K562 (cell line): ENCODE results near the gene TAF12. TPM values are rescaled to one million over a fixed set of nuclear protein-coding genes. Genes with fewer than 3 reads are reported as not detected.
A peak's percentile ranks its signal among the peaks of the same experiment; 100 is the strongest.

Source experiments
- CHD1 ChIP-seq: fragments of 200-600 bp; sonication (generic); IDR thresholded peaks from one replicate; pipeline ENCODE4 v1.6.1; 2012; ENCODE audit warnings: mild to moderate bottlenecking, moderate library complexity, low read length, inconsistent platforms
- FOXA3 ChIP-seq, 2 experiments: fragments of 450-650 bp in 1 of 2; sonication (generic) in 1 of 2; formaldehyde crosslinking; IDR thresholded peaks in 1 of 2; conservative IDR thresholded peaks in 1 of 2; 2 replicates each; pipeline versions ENCODE4 v1.4.0 to v1.8.0; 2020 to 2022; ENCODE audit warnings: mild to moderate bottlenecking in 2 of 2, missing genetic modification reagents in 1 of 2
- FOXK2 ChIP-seq, 2 experiments: fragments of 450-650 bp; IDR thresholded peaks in 1 of 2; conservative IDR thresholded peaks in 1 of 2; 2 replicates each; pipeline ENCODE4 v1.6.1; 2016; ENCODE audit warnings: low read depth in 2 of 2, mild to moderate bottlenecking in 1 of 2
- GABPB2 ChIP-seq: fragments of 250-450 bp; sonication (Bioruptor Pico); conservative IDR thresholded peaks from 2 replicates; pipeline ENCODE4 v1.5.1; 2021; ENCODE audit warnings: mild to moderate bottlenecking
- HIVEP1 ChIP-seq: fragments of 250-450 bp; sonication (Bioruptor Pico); IDR thresholded peaks from 2 replicates; pipeline ENCODE4 v1.4.0; 2020; ENCODE audit warnings: mild to moderate bottlenecking
- HOXB6 ChIP-seq: fragments of 250-450 bp; sonication (Bioruptor Pico); IDR thresholded peaks from 2 replicates; pipeline ENCODE4 v1.5.1; 2022; ENCODE audit warnings: mild to moderate bottlenecking, borderline replicate concordance
- PURB ChIP-seq: sonication (generic); formaldehyde crosslinking; IDR thresholded peaks from 2 replicates; pipeline ENCODE4 v1.9.0; 2021; ENCODE audit warnings: low read depth, mild to moderate bottlenecking, missing genetic modification reagents
- PYGO2 ChIP-seq: fragments of 450-650 bp; IDR thresholded peaks from 2 replicates; pipeline ENCODE4 v1.6.1; 2016; ENCODE audit warnings: mild to moderate bottlenecking, missing genetic modification characterization, moderate library complexity, missing compliant biosample characterization
- RFX7 ChIP-seq: fragments of 250-450 bp; sonication (Bioruptor Pico); IDR thresholded peaks from 2 replicates; pipeline ENCODE4 v1.5.1; 2021; ENCODE audit warnings: mild to moderate bottlenecking
- SPI1 ChIP-seq: IDR thresholded peaks from 2 replicates; pipeline ENCODE4 v1.6.1; 2011; ENCODE audit warnings: low read depth, low read length, control low read depth, borderline replicate concordance
- TCF7L2 ChIP-seq: fragments of 150-350 bp; IDR thresholded peaks from 2 replicates; pipeline ENCODE4 v1.6.1; 2016; ENCODE audit warnings: low read depth, mild to moderate bottlenecking, low read length, moderate library complexity
- ZFP36 ChIP-seq: fragments of 150-350 bp; IDR thresholded peaks from 2 replicates; pipeline ENCODE4 v1.6.1; 2018; ENCODE audit warnings: low read length, low read depth; ENCODE audit not compliant: partially characterized antibody
- ZFX ChIP-seq: sonication (generic); formaldehyde crosslinking; IDR thresholded peaks from 2 replicates; pipeline ENCODE4 v1.8.0; 2022; ENCODE audit warnings: mild to moderate bottlenecking, missing genetic modification reagents, moderate library complexity
- ZNF133 ChIP-seq: fragments of 250-450 bp; sonication (Bioruptor Pico); IDR thresholded peaks from 2 replicates; pipeline ENCODE4 v1.4.0; 2020; ENCODE audit warnings: mild to moderate bottlenecking
- polyA plus RNA-seq, 8 experiments: library from polyadenylated mRNA; depleted of rRNA in 4 of 8; stranded (reverse) in 5 of 8; unstranded in 3 of 8; fragments of >200 nt; fragmentation: Nextera tagmentation in 2 of 8; fragmentation: Illumina TruSeq in 1 of 8; extraction: Ambion mirVana in 2 of 8; extraction: Trizol in 1 of 8; gene quantifications; 2 replicates each; pipeline versions ENCODE4 v1.2.1 to v1.2.3, GENCODE V29; 2011 to 2014; ENCODE audit warnings: inconsistent platforms in 1 of 8, missing spikeins in 1 of 8
- total RNA-seq, 7 experiments: library from RNA; depleted of rRNA in 6 of 7; stranded (reverse); fragments of >200 nt in 6 of 7; fragmentation: Illumina TruSeq in 2 of 7; extraction: Trizol in 2 of 7; gene quantifications; 2 replicates each; pipeline versions ENCODE4 v1.2.1 to v1.2.3, GENCODE V29; 2011 to 2021; ENCODE audit warnings: low replicate concordance in 1 of 7
- TF ChIP-seq, protein P1 (sequence below), 2 experiments: fragments of 450-650 bp; IDR thresholded peaks; 2 replicates each; pipeline ENCODE4 v1.6.1; 2016
- TF ChIP-seq, protein P2 (sequence below): fragments of 450-650 bp; formaldehyde crosslinking; IDR thresholded peaks from 2 replicates; pipeline ENCODE4 v1.4.0; 2022; ENCODE audit warnings: missing genetic modification characterization
- TF ChIP-seq, protein P3 (sequence below): IDR thresholded peaks from 3 replicates; pipeline ENCODE4 v1.6.1; 2011; ENCODE audit warnings: borderline replicate concordance, mild to moderate bottlenecking, moderate library complexity; ENCODE audit not compliant: insufficient read length; ENCODE audit errors: extremely low read depth
- TF ChIP-seq, protein P4 (sequence below): fragments of 450-650 bp; IDR thresholded peaks from 2 replicates; pipeline ENCODE4 v1.7.1; 2018; ENCODE audit warnings: mild to moderate bottlenecking, low read depth; ENCODE audit not compliant: partially characterized antibody

Gene TAF12
- total and polyA plus RNA-seq, 9 of the 15 experiments (the other 6 are each of a cell fraction or from before 2014, with no cell fraction given), result 31.6 to 89.0 (median 50.5) TPM

DNA sequence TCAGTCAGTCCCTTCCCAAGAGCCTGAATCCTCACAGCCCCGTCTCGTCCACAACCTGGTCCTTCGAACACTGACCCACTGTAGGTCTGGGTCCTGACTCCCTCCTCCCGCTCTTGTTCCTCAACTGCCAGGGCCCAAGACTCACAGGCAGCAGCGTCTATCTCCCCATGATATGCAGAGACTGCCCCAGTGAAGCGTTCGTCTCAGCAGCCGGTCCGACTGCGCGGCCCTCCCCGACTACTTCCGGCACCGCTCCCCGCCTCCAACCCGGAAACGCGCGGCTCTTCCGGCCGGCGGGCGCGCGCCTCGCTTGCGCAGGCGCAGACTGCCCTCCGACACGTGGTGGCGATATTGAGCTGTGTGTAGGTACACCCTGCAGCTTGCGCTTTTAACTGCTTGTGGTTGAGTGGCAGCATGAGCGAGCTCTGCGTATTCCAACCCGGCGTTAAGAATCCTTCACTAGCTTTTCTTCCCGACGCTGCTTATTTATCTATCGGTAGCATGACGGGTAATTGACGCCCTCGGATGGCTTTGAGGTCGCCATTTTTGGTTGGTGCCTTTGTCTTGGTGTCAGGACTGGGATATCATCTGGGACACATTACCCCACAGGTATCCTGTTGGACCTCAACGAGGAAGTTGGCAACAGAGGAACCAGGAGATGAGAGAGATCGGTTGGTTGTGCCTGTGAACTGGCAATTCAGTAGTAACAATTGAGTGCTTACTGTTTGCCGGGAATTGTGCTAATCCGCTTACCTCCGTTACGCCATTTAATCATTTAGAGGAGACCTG, at the start of gene TAF12 (continued):
- TF ChIP-seq, protein P1, sequence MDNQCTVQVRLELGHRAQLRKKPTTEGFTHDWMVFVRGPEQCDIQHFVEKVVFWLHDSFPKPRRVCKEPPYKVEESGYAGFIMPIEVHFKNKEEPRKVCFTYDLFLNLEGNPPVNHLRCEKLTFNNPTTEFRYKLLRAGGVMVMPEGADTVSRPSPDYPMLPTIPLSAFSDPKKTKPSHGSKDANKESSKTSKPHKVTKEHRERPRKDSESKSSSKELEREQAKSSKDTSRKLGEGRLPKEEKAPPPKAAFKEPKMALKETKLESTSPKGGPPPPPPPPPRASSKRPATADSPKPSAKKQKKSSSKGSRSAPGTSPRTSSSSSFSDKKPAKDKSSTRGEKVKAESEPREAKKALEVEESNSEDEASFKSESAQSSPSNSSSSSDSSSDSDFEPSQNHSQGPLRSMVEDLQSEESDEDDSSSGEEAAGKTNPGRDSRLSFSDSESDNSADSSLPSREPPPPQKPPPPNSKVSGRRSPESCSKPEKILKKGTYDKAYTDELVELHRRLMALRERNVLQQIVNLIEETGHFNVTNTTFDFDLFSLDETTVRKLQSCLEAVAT (IDR thresholded peaks at IDR 0.05), result peak; percentile 26 to 83
- TF ChIP-seq FOXA3 (CRISPR knock-in tag; conservative IDR thresholded peaks at IDR 0.05 in 1 of 2, IDR thresholded peaks at IDR 0.05 in 1 of 2) (peak; percentile 53 to 79; a peak in 3 of 4 replicates), GABPB2 (peak; percentile 55; the same call in 1 of the 2 replicates), TCF7L2 (no peak), HIVEP1 (CRISPR knock-in tag) (no peak), PURB (CRISPR knock-in tag) (no peak), PYGO2 (tag) (0 out of 2 replicates have a peak, but pooled peaks have one; percentile 63), ZFX (peak; percentile 90), HOXB6 (peak; percentile 86; the same call in 1 of the 2 replicates), FOXK2 (conservative IDR thresholded peaks at IDR 0.05 in 1 of 2, IDR thresholded peaks at IDR 0.05 in 1 of 2; ENCODE audit: low read depth in 2 of 2) (peak; percentile 94 to 97), RFX7 (CRISPR knock-in tag) (no peak; the same call in 1 of the 2 replicates), SPI1 (no peak), ZNF133 (CRISPR knock-in tag) (no peak), CHD1 (no peak), ZFP36 (no peak)
- TF ChIP-seq, protein P2, sequence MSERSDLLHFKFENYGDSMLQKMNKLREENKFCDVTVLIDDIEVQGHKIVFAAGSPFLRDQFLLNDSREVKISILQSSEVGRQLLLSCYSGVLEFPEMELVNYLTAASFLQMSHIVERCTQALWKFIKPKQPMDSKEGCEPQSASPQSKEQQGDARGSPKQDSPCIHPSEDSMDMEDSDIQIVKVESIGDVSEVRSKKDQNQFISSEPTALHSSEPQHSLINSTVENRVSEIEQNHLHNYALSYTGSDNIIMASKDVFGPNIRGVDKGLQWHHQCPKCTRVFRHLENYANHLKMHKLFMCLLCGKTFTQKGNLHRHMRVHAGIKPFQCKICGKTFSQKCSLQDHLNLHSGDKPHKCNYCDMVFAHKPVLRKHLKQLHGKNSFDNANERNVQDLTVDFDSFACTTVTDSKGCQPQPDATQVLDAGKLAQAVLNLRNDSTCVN (CRISPR knock-in tag), result no peak; the same call in 1 of the 2 replicates
- TF ChIP-seq, protein P3, sequence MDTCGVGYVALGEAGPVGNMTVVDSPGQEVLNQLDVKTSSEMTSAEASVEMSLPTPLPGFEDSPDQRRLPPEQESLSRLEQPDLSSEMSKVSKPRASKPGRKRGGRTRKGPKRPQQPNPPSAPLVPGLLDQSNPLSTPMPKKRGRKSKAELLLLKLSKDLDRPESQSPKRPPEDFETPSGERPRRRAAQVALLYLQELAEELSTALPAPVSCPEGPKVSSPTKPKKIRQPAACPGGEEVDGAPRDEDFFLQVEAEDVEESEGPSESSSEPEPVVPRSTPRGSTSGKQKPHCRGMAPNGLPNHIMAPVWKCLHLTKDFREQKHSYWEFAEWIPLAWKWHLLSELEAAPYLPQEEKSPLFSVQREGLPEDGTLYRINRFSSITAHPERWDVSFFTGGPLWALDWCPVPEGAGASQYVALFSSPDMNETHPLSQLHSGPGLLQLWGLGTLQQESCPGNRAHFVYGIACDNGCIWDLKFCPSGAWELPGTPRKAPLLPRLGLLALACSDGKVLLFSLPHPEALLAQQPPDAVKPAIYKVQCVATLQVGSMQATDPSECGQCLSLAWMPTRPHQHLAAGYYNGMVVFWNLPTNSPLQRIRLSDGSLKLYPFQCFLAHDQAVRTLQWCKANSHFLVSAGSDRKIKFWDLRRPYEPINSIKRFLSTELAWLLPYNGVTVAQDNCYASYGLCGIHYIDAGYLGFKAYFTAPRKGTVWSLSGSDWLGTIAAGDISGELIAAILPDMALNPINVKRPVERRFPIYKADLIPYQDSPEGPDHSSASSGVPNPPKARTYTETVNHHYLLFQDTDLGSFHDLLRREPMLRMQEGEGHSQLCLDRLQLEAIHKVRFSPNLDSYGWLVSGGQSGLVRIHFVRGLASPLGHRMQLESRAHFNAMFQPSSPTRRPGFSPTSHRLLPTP, result no peak
- TF ChIP-seq, protein P4, sequence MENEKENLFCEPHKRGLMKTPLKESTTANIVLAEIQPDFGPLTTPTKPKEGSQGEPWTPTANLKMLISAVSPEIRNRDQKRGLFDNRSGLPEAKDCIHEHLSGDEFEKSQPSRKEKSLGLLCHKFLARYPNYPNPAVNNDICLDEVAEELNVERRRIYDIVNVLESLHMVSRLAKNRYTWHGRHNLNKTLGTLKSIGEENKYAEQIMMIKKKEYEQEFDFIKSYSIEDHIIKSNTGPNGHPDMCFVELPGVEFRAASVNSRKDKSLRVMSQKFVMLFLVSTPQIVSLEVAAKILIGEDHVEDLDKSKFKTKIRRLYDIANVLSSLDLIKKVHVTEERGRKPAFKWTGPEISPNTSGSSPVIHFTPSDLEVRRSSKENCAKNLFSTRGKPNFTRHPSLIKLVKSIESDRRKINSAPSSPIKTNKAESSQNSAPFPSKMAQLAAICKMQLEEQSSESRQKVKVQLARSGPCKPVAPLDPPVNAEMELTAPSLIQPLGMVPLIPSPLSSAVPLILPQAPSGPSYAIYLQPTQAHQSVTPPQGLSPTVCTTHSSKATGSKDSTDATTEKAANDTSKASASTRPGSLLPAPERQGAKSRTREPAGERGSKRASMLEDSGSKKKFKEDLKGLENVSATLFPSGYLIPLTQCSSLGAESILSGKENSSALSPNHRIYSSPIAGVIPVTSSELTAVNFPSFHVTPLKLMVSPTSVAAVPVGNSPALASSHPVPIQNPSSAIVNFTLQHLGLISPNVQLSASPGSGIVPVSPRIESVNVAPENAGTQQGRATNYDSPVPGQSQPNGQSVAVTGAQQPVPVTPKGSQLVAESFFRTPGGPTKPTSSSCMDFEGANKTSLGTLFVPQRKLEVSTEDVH, result peak; percentile 97
